ENCODE data around the gene CLIP3. TPM values are rescaled to one million over a fixed set of nuclear protein-coding genes. Genes with fewer than 3 reads are reported as not detected.

Gene CLIP3
- total RNA-seq, 2 experiments from 2014 or later: 0.74 to 1.2 TPM

- Mint-ChIP-seq H3K27ac (peak within 1 kb of the TSS; percentile 97), H3K4me3 (peak within 1 kb of the TSS; percentile 97), H3K27me3 (no peaks in the 10 kb centered on the region), H3K36me3 (ENCODE audit: low read depth) (peaks cover 11% of the 10 kb centered on the region), H3K9me3 (no peaks in the 10 kb centered on the region), H3K4me1 (ENCODE audit: low read depth) (peaks cover 27% of the 10 kb centered on the region)
- TF ChIP-seq, protein P1, sequence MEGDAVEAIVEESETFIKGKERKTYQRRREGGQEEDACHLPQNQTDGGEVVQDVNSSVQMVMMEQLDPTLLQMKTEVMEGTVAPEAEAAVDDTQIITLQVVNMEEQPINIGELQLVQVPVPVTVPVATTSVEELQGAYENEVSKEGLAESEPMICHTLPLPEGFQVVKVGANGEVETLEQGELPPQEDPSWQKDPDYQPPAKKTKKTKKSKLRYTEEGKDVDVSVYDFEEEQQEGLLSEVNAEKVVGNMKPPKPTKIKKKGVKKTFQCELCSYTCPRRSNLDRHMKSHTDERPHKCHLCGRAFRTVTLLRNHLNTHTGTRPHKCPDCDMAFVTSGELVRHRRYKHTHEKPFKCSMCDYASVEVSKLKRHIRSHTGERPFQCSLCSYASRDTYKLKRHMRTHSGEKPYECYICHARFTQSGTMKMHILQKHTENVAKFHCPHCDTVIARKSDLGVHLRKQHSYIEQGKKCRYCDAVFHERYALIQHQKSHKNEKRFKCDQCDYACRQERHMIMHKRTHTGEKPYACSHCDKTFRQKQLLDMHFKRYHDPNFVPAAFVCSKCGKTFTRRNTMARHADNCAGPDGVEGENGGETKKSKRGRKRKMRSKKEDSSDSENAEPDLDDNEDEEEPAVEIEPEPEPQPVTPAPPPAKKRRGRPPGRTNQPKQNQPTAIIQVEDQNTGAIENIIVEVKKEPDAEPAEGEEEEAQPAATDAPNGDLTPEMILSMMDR (IDR thresholded peaks at IDR 0.05): no peak
- CTCF ChIA-PET: interaction anchor here (0.7 to 1.2 kb wide), 5 partner anchors 12 to 67 kb away, joined by 3 to 4 read pairs (median 3); partner anchors contain the start of gene THAP8
- POLR2A ChIA-PET: interaction anchor here (0.7 to 1.4 kb wide), 5 partner anchors 10 to 97 kb away, joined by 3 to 6 read pairs (median 3); partner anchors contain the start of gene SDHAF1
- intact Hi-C loops (cut with micrococcal nuclease): no loop called here
- DNase-seq (peak; percentile 100), ATAC-seq (peak; percentile 99)
Observed at GRCh38 chr19:36014012-36014924, 18.4 kb downstream of the CLIP3 start, which contains the start of gene ALKBH6. TSS of gene ALKBH6 (minus strand) at chr19:36014213. CDS start at chr19:36013397, 816 bp downstream.

DNA sequence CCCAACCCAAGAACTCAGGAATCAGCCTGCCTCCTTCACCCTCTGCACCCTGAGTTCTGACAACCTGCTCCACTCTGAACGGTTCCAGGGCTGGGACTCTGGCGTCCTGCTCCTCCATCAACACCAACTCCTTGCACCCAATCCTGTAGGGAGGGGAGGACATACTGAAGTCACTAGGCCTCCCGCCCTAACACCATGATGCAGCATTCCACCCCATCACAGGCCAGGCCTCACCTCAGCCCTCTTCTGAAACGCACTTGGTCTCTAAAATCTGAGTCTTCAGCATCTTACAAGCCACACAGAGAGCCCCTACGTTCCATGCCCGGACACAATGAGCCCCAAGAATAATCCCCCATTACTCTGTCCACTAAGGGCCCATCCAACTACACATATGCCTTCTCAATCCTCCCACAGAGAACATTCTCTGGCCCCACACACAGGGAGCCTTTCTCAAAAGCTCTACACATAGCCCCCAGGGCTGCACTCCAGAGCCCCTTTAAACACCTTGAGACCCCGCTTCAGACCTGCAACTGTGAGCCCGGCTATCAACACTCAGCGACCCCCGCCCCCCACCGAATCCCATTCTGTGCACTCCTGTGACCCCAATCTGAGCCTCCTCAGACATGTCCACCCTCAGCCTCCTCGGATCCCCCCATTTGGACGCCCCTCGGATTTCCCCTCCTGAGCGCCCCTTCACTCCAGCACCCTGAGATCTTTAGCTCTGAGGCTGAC is 19.2 kb downstream of the CLIP3 start:
- Mint-ChIP-seq H3K27ac (peak overlapping the region; percentile 97), H3K9me3 (no peaks in the 10 kb centered on the region), H3K36me3 (ENCODE audit: low read depth) (peaks cover 11% of the 10 kb centered on the region), H3K27me3 (no peaks in the 10 kb centered on the region), H3K4me1 (ENCODE audit: low read depth) (peaks cover 31% of the 10 kb centered on the region), H3K4me3 (peak overlapping the region; percentile 97)
- POLR2A ChIA-PET: interaction anchor here (0.5 to 1.4 kb wide), 3 partner anchors 8 to 90 kb away, joined by 3 to 6 read pairs (median 3); partner anchors contain the start of gene SDHAF1
- DNase-seq: peak; percentile 14
- TF ChIP-seq, protein P1 (IDR thresholded peaks at IDR 0.05): no peak
- ATAC-seq: no peak
- intact Hi-C loops (cut with micrococcal nuclease): no loop called here
- CTCF ChIA-PET: interaction anchor here (1.0 to 1.2 kb wide), 3 partner anchors 17 to 67 kb away, joined by 3 to 4 read pairs (median 3); partner anchors contain the start of gene THAP8

DNA sequence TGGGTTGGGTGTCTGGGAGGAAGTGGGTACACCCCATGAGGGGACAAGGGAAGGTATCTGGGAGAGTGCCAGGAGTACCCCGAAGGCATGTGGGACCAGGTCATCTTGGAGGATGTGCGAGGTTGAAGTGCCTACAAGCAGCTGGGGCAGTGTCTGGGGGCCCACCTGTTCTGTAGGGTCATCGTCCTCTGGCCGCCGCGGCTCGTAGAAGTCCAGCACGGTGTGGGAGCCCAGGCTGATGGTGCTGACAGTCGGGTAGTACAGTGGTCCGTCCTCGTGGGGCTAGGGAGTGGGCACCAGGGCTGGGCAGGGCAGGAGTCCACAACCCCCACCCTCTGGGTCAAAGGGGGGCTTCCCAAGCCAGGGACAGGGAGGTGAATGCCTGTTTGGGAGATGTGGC is 22.3 kb downstream of the CLIP3 start:
- ChIA-PET POLR2A (no interaction called here), CTCF (interaction anchor here (1.5 kb wide), 1 partner anchor 10 kb away, joined by 5 read pairs; no protein-coding TSS in a partner anchor)
- Mint-ChIP-seq H3K27me3 (no peaks in the 10 kb centered on the region), H3K4me1 (ENCODE audit: low read depth) (peaks cover 27% of the 10 kb centered on the region), H3K36me3 (ENCODE audit: low read depth) (peaks cover 7% of the 10 kb centered on the region), H3K9me3 (no peaks in the 10 kb centered on the region), H3K27ac (no peak overlapping the region), H3K4me3 (no peak overlapping the region)
- TF ChIP-seq, protein P1 (IDR thresholded peaks at IDR 0.05): no peak
- no peak for DNase-seq
- intact Hi-C loops (cut with micrococcal nuclease): no loop called here
- no peak for ATAC-seq

DNA sequence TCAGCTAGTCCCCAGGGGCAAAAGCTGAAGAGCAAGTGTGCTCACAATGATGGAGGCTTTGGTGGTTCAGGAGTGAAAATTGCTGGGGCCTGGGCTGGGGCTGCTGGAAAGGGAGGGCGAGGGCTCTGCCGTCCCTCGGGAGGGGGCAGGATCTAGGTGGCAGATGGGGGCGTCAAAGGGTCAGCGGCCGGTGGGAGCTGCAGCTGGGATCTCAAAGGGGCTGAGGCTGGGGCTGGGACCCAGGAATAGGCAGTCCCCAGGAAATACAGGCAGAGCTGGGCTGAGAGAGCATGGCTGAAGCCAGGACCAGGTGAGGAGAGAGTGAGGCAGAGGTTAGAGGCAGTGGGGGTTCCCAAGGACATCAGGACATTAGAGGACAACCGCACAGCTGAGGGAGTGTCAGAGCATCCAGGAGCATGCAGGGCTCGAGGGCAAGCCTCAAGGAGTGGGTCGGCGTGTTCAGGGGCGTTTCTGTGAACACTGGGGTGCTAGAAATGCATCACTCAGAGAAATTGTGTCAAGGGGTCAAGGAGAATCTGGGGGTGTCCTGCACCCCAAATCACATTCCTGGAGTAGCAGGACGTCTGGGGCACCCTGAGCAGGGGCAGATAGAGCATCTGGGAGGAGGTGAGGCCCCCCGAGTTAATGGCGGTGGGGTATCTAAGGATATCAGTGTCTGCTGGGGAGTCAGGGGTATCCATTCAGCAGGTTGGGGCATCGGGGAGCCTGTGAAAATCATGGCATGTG is 22.9 kb downstream of the CLIP3 start:
- H3K9me3 Mint-ChIP-seq: no peaks in the 10 kb centered on the region
- intact Hi-C loops (cut with micrococcal nuclease): no loop called here
- peak overlapping the region; percentile 11 for H3K4me3 Mint-ChIP-seq
- H3K36me3 Mint-ChIP-seq (ENCODE audit: low read depth): peaks cover 7% of the 10 kb centered on the region
- DNase-seq (no peak), ATAC-seq (no peak)
- peaks cover 21% of the 10 kb centered on the region for H3K4me1 Mint-ChIP-seq (ENCODE audit: low read depth)
- H3K27ac Mint-ChIP-seq: no peak overlapping the region
- TF ChIP-seq, protein P1 (IDR thresholded peaks at IDR 0.05): no peak
- ChIA-PET CTCF (interaction anchor here (1.5 kb wide), 1 partner anchor 9 kb away, joined by 5 read pairs; no protein-coding TSS in a partner anchor), POLR2A (interaction anchor here (0.7 kb wide), 1 partner anchor 10 kb away, joined by 3 read pairs; no protein-coding TSS in a partner anchor)
- H3K27me3 Mint-ChIP-seq: no peaks in the 10 kb centered on the region
